WTC11 (cell line): ENCODE measurements around the gene ANKIB1.

Experiments used
- CDX4 ChIP-seq: fragments of 250-450 bp; sonication (Bioruptor Pico); IDR thresholded peaks from 2 replicates; pipeline ENCODE4 v1.9.0; 2021; ENCODE audit warnings: moderate library complexity, mild to moderate bottlenecking, inconsistent platforms, borderline replicate concordance
- CTCF ChIP-seq: fragments of 200-600 bp; IDR thresholded peaks from 2 replicates; pipeline ENCODE4 v1.8.0; 2022; ENCODE audit warnings: antibody characterized with exemption
- E2F5 ChIP-seq: sonication (generic); formaldehyde crosslinking; IDR thresholded peaks from 2 replicates; pipeline ENCODE4 v1.8.1; 2022; ENCODE audit warnings: mild to moderate bottlenecking, moderate library complexity, missing genetic modification reagents
- FOXK1 ChIP-seq: sonication (generic); formaldehyde crosslinking; IDR thresholded peaks from 2 replicates; pipeline ENCODE4 v1.8.0; 2022; ENCODE audit warnings: mild to moderate bottlenecking, moderate library complexity, missing genetic modification reagents
- GRHL2 ChIP-seq: fragments of 250-450 bp; sonication (Bioruptor Pico); IDR thresholded peaks from 2 replicates; pipeline ENCODE4 v1.8.0; 2022; ENCODE audit warnings: mild to moderate bottlenecking, moderate library complexity; ENCODE audit not compliant: insufficient replicate concordance, severe bottlenecking
- JUN ChIP-seq: sonication (generic); formaldehyde crosslinking; IDR thresholded peaks from 2 replicates; pipeline ENCODE4 v1.8.0; 2023; ENCODE audit warnings: mild to moderate bottlenecking, missing genetic modification reagents
- MYBL2 ChIP-seq: sonication (generic); formaldehyde crosslinking; IDR thresholded peaks from 2 replicates; pipeline ENCODE4 v1.8.1; 2023; ENCODE audit warnings: mild to moderate bottlenecking, moderate library complexity, missing genetic modification reagents
- NFYB ChIP-seq: sonication (generic); formaldehyde crosslinking; conservative IDR thresholded peaks from 2 replicates; pipeline ENCODE4 v1.8.0; 2022; ENCODE audit warnings: low read depth, missing genetic modification reagents
- TCF7 ChIP-seq: sonication (generic); formaldehyde crosslinking; IDR thresholded peaks from 2 replicates; pipeline ENCODE4 v1.8.0; 2022; ENCODE audit warnings: mild to moderate bottlenecking, low read depth, missing genetic modification reagents, moderate library complexity
- TEAD4 ChIP-seq: sonication (generic); formaldehyde crosslinking; IDR thresholded peaks from 2 replicates; pipeline ENCODE4 v1.8.0; 2022; ENCODE audit warnings: mild to moderate bottlenecking, missing genetic modification reagents
- ZNF317 ChIP-seq: sonication (generic); formaldehyde crosslinking; IDR thresholded peaks from 2 replicates; pipeline ENCODE4 v1.8.1; 2023; ENCODE audit warnings: low read depth, mild to moderate bottlenecking, moderate library complexity, missing genetic modification reagents, borderline replicate concordance
- ZNF416 ChIP-seq: fragments of 250-450 bp; sonication (Bioruptor Pico); IDR thresholded peaks from 2 replicates; pipeline ENCODE4 v1.9.0; 2021; ENCODE audit warnings: mild to moderate bottlenecking, inconsistent platforms
- ZNF425 ChIP-seq: fragments of 250-450 bp; sonication (Bioruptor Pico); conservative IDR thresholded peaks from 2 replicates; pipeline ENCODE4 v1.9.0; 2021; ENCODE audit warnings: mild to moderate bottlenecking

- TF ChIP-seq CTCF (no peak), E2F5 (CRISPR knock-in tag) (no peak), NFYB (CRISPR knock-in tag) (no peak), ZNF317 (CRISPR knock-in tag) (no peak), JUN (CRISPR knock-in tag) (no peak), TEAD4 (CRISPR knock-in tag) (no peak), GRHL2 (CRISPR knock-in tag) (no peak), CDX4 (no peak), ZNF425 (CRISPR knock-in tag) (no peak), MYBL2 (no peak), TCF7 (no peak), FOXK1 (CRISPR knock-in tag) (no peak), ZNF416 (CRISPR knock-in tag) (no peak)
These were observed 80.1 kb downstream of the ANKIB1 start for GRCh38 chr7:92325858-92326257.
